HEK293T (cell line): ENCODE data around the gene LIMS4.
"Not testable (repeated sequence)": the region's sequence is repeated elsewhere in the genome, so short reads cannot be mapped to it uniquely, and the experiment has no call there.

ENCODE experiments used
- ARNT ChIP-seq: fragments of 450-650 bp; IDR thresholded peaks from 2 replicates; pipeline ENCODE4 v1.6.1; 2017; ENCODE audit warnings: mild to moderate bottlenecking
- FOXK2 ChIP-seq: fragments of 450-650 bp; IDR thresholded peaks from 2 replicates; pipeline ENCODE4 v1.6.1; 2016; ENCODE audit warnings: mild to moderate bottlenecking
- SP1 ChIP-seq: fragments of 450-650 bp; IDR thresholded peaks from 2 replicates; pipeline ENCODE4 v1.6.1; 2017
- TARDBP ChIP-seq: fragments of 450-650 bp; IDR thresholded peaks from 2 replicates; pipeline ENCODE4 v1.6.1; 2016
- TF ChIP-seq, protein P1 (sequence below): fragments of 450-650 bp; IDR thresholded peaks from 2 replicates; pipeline ENCODE4 v1.6.1; 2016

DNA sequence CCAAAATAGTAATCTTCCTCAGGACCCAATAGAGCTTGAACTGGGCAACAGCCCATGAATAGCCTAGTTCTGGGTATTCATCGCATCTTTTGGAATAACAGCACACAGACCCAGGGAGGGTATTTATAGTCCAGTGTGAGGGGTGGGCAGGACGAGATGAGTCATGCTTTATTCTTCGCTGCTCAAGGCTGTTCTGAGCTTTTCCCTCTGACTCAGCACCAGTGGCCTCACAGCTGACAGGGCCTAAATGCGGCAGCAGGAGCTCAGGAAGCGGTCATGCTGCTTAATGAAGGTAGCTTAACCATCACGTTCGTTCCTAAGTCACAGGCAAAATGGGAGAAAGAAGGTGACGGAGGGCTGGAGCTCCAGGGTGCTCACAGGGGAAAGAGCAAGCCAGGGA is 7.3 kb downstream of the LIMS4 start:
- TF ChIP-seq TARDBP, SP1, ARNT, FOXK2: not testable (repeated sequence)
- TF ChIP-seq, protein P1, sequence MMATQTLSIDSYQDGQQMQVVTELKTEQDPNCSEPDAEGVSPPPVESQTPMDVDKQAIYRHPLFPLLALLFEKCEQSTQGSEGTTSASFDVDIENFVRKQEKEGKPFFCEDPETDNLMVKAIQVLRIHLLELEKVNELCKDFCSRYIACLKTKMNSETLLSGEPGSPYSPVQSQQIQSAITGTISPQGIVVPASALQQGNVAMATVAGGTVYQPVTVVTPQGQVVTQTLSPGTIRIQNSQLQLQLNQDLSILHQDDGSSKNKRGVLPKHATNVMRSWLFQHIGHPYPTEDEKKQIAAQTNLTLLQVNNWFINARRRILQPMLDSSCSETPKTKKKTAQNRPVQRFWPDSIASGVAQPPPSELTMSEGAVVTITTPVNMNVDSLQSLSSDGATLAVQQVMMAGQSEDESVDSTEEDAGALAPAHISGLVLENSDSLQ, result not testable (repeated sequence)
